ENCODE data around the gene BCL2L11. TPM values are rescaled to one million over a fixed set of nuclear protein-coding genes. Genes with fewer than 3 reads are reported as not detected.
"Not testable (repeated sequence)": the region's sequence is repeated elsewhere in the genome, so short reads cannot be mapped to it uniquely, and the experiment has no call there.

BCL2L11 gene, protein sequence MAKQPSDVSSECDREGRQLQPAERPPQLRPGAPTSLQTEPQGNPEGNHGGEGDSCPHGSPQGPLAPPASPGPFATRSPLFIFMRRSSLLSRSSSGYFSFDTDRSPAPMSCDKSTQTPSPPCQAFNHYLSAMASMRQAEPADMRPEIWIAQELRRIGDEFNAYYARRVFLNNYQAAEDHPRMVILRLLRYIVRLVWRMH
- 9.7 and 24.5 TPM in 2 replicates for total RNA-seq (2014; rRNA removed; shearing (Covaris generic))

GRCh38 chr2:111120253-111121027 lies at the start of gene BCL2L11:
Gene BCL2L11, plus strand, starts transcription at chr2:111120914. Its CDS starts 2,832 bp downstream, at chr2:111123746.
- peak; percentile 93 for DNase-seq (ENCODE audit: low spot score)

DNA sequence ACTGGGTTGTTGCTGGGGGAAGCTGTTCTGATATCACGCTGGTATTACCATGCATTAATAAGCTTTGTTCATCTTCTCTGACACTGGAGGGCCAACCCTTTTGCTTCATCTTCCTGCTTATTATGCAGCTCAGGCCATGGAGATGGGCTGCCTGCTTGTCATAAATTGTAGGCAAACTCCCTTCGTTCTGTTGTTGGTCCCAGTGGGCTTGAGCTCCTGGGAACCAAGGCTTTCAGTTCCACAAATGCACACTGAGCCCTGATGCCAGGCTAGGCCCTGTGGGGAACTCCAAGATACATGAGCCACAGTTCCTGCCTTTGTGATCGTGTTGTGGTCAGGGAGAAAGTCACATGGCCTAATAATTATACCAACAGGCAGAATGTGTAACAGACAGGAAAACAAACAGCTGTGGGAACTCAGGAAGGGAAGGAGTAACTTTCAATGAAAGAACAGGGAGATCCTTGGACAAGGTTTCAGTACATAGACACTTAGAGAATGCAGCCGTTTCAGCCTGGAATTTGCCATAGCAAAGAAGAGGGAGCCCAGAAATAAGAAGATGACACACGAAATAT lies 49.0 kb upstream of the BCL2L11 start:
- DNase-seq (ENCODE audit: low spot score), result peak; percentile 7

DNA sequence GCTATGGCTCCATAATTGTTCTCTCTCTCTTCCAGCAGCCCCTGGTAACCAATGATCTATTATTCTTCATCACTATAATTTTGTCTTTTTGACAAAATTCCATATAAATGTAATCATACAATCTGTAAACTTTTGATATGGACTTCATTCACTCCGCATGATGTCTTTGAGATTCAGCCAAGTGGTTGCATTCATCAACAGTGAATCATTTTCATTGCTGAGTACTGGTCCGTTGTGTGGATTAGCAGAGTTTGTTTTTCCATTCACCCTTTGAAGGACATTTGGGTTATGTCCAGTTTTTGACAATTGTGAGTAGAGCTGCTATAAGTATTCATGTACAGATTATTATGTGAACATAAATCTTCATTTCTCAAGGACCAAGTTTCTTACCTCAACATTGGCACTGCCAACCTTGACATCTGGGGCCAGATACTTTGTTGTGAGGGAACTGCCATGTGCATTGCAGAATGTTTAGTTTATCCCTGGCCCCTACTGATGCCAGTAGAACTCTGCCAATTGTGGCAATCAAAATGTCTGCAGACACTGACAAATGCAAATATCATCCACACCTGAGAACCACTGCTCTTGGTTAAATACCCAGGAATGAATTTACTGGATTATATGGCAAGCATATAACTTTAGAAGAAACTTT lies 48.4 kb upstream of the BCL2L11 start:
- DNase-seq (ENCODE audit: low spot score), result no peak

GRCh38 chr2:111082659-111083058 lies 38.1 kb upstream of the BCL2L11 start:
- DNase-seq (ENCODE audit: low spot score), result not testable (repeated sequence)

- no peak for DNase-seq (ENCODE audit: low spot score)
These were observed 28.9 kb upstream of the BCL2L11 start for GRCh38 chr2:111091811-111092211.

DNA sequence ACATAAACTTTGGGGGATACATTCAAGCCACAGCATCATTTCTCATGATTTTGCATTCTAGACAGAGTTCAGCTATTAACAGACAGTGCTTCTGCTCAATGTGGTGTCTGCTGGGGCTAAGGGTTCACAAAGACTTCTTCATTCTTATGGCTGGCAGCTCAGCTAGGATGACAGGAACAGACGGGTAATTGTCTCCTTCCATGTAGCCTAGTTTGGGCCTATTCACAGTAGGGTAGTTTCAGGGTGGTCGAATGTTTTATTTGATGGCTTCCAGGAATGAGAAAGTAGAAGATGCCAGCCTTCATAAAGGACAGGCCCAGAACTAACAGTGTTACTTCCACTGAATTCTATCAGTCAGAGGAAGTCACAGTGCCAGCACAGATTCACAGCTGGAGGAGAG lies 26.0 kb upstream of the BCL2L11 start:
- no peak for DNase-seq (ENCODE audit: low spot score)

GRCh38 chr2:111095434-111095833 lies 25.3 kb upstream of the BCL2L11 start:
- DNase-seq (ENCODE audit: low spot score), result no peak

GRCh38 chr2:111099402-111099801 lies 21.3 kb upstream of the BCL2L11 start:
- DNase-seq (ENCODE audit: low spot score), result no peak

DNA sequence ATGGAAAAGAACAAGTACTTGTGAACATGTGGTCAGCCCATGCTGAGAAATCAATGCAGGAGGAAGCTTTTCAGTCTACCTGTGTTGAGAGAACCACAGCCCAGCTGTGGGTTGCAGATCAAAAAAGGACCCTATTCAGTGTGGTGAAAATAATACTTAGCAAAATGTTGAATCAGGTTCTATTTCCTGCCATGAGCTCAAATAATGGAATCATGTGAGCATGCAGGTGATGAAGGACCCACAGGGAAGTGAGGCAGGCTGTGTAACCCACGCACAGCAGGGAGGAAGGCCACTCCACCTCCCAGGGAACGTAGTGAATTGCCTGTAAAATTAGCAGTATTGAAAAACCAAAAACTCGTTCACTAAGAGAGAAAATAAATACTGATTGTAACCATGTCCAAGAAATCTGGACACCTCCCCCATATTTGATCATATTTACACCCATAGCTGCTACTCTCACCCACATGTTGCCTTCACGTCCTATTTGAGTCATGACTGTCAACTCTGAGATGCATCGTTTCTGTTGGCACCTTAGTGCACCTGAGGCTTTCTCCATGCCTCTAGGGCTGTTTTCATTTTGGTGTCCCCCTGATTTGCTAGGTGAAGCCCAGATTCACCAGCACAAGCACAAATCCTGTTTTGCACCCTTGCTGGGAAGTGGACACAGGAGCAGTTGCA lies 20.5 kb upstream of the BCL2L11 start:
- no peak for DNase-seq (ENCODE audit: low spot score)

DNA sequence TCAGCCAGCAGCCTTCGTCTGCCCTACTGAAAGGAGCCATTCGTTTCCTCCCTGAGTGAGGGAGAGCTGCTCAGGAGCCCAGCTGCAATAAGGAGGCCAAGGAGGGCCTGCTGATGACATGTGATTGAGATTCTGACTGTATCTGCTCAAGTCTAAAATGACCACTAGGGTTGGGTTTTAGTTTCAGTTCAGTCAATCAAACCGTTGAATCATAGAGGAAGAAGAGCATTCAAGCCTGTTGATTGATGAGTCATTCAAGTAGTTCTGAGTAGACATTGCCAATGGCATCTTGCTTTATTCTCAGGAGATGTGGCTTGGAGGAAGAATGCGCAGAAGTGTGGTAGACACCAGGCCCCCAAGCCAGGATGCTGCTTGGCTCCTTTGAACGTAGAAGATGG lies 19.9 kb upstream of the BCL2L11 start:
- DNase-seq (ENCODE audit: low spot score), result peak; percentile 10

DNA sequence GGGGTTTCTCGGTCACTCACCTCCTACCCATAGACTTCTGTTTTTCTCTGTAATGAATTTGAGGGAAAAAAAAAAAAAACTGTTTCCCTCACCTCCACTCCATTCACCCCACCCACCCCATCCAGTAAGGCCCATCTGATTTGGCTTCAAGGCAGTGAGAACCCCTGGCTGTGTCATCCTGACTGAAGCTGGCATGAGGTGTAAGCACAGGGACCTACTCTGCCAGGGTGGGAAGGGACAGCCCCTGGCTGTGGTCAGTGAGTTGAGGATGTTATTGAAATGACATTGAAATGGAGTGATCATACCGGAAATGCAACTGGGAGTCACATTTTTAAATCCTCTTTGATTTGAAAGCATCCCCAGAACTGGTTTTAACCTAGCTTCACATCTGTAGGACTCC lies 19.1 kb upstream of the BCL2L11 start:
- no peak for DNase-seq (ENCODE audit: low spot score)

- no peak for DNase-seq (ENCODE audit: low spot score)
These were observed 18.5 kb upstream of the BCL2L11 start for GRCh38 chr2:111102216-111102615.

DNA sequence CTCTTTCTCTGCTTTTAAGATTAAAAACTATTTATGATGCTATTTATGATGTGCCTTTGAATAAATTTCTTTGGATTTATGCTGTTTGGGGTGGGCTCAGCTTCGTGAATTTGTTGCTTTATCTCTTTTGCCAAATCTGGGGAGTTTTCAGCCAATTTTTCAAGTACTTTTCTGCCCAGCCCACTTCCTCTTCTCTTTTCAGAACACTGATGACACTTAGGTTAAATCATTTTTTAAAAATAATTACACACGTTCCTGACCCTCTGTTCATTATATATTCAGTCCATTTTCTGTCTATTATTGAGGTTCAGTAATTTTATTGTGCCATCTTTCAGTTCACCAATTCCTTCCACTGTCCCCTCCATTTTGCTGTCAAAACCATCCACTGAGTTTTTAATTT lies 14.8 kb upstream of the BCL2L11 start:
- no peak for DNase-seq (ENCODE audit: low spot score)

GRCh38 chr2:111106706-111107105 lies 14.0 kb upstream of the BCL2L11 start:
- DNase-seq (ENCODE audit: low spot score), result no peak

DNA sequence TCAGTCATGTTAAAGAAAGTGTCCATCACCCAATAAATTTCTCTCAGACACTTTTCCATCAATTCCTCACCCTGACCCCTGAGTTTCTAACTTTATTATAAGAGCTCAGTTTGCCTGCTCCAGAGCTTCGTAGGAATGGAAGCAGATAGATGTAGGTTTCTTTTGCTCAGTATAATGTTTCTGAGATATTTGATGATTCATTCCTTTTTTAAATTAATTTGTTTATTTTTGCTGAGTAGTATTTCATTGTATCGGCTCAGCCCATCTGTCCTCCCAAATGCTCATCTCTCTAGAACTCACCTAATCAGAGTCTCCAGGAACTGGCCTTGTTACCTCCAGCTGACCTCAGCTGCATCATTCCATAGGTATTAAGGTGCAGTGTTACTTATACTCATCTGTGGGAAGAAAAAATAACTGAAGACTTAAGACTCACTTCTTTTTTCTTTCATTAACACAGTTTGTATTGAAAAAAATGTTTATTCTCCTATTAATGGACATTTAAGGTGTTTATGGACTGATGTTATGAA lies 11.9 kb upstream of the BCL2L11 start:
- no peak for DNase-seq (ENCODE audit: low spot score)

DNA sequence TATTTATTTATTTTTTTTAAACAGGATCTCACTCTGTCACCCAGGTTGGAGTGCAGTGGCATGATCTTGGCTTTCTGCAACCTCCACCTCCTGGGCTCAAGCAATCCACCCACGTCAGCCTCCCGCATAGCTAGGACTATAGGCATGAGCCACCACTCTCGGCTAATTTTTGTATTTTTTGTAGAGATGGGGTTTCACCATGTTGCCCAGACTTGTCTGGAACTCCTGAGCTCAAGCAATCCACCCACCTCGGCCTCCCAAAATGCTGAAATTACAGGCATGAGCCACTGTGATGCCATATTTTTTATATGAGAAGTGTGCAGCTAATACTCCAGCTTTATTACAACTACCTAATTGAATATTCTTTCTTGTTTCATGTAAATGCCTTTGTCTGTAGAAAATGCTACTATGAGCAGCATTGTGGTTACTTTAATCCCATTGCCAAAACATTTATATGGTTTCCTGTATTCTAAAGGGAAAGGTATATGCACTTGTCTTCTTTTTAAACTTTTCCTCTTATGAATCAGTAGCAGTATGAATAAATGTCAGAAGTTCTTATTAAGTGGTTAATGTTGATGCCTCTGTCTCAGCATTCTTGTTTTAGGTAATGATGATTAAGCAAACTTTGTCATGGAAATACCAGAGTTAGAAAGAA lies 9.5 kb upstream of the BCL2L11 start:
- DNase-seq (ENCODE audit: low spot score), result no peak

- DNase-seq (ENCODE audit: low spot score), result no peak
These were observed 6.9 kb upstream of the BCL2L11 start for GRCh38 chr2:111113838-111114237.

DNA sequence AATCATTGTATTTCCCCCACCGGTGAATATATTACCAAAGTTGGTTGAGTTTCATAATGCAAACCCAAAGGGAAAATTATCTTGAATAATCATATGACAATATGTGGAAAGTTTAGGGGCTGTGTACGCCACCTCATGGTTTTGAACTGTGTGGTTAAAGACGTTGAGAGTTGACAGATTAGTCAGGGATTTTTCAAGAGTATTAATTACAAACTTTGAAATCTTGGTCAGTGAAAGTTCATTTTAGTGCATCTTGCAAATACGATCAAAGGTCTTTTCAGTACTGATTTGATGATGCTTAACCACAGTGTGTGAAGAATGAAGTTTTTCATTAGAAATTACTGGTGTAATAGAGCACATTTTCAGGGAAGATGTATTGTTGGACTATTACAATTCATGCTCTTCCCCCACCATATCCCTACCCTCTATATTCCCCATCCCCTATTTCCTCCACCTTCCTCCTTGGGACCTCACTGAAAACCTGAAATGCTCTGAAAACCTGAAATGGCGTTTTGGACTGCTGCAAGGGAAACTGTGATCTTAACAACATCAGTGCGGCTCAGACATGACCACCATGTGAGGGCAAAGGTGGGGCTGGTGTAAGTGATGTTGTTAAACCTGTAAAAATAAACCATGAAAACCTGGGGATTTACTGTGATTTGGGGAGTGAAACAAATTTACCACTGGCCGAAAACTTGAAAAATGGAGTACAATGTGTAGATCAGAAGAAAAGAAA lies 4.5 kb upstream of the BCL2L11 start:
- no peak for DNase-seq (ENCODE audit: low spot score)

GRCh38 chr2:111116843-111117597 lies 3.7 kb upstream of the BCL2L11 start:
- DNase-seq (ENCODE audit: low spot score), result peak; percentile 89
